Testis (tissue), 3 donors: ENCODE results near the gene ACSL6. TPM values are rescaled to one million over a fixed set of nuclear protein-coding genes. Genes with fewer than 3 reads are reported as not detected.

ENCODE experiments used
- DNase-seq: peaks from one replicate; pipeline ENCODE4 v3.0.0-alpha.2; 2019
- H3K27ac ChIP-seq, 2 donors: fragments of 200-600 bp; sonication (generic); one replicate each; pipeline ENCODE4 v1.5.1; 2019
- H3K27me3 ChIP-seq: fragments of 200-600 bp; sonication (generic); one replicate; pipeline ENCODE4 v1.5.1; 2019
- H3K36me3 ChIP-seq: fragments of 200-600 bp; sonication (generic); one replicate; pipeline ENCODE4 v1.5.1; 2017; ENCODE audit warnings: low read depth; ENCODE audit errors: missing control alignments
- H3K4me1 ChIP-seq: fragments of 200-600 bp; sonication (generic); one replicate; pipeline ENCODE4 v1.5.1; 2019
- H3K4me3 ChIP-seq, 2 donors: fragments of 200-600 bp; sonication (generic); one replicate each; pipeline ENCODE4 v1.5.1; 2017 to 2019
- H3K9me3 ChIP-seq: fragments of 200-600 bp; sonication (generic); one replicate; pipeline ENCODE4 v1.5.1; 2017
- CTCF ChIP-seq, 3 experiments: fragments of 450-650 bp in 2 of 3; fragments of 200-600 bp in 1 of 3; sonication (generic) in 1 of 3; IDR thresholded peaks; one replicate each; pipeline ENCODE4 v1.5.1; 2016 to 2019; ENCODE audit warnings: antibody characterized with exemption in 3 of 3, mild to moderate bottlenecking in 2 of 3, moderate library complexity in 1 of 3
- POLR2A ChIP-seq: fragments of 450-650 bp; IDR thresholded peaks from one replicate; pipeline ENCODE4 v1.6.1; 2017; ENCODE audit warnings: antibody characterized with exemption, mild to moderate bottlenecking, moderate library complexity
- WGBS, 2 donors: methylation state at CpG; one replicate each; pipeline ENCODE4 v1.1.5; 2018; 5-methylcytosine and 5-hydroxymethylcytosine counted together
- intact Hi-C: fragments of 100-400 bp; cut with DNase I; formaldehyde crosslinking; loops from one replicate; pipeline ENCODE4 v1.15.1; 2023; ENCODE audit warnings: low total_unique reads
- polyA plus RNA-seq: library from polyadenylated mRNA; stranded (reverse); fragments of 350-450 nt; fragmentation: Illumina TruSeq; extraction: RNeasy Lipid Tissue Mini Kit (QIAGEN cat#74804); gene quantifications from one replicate; pipeline ENCODE4 v1.2.3, GENCODE V29; 2014; ENCODE audit warnings: low read depth, low replicate concordance; ENCODE audit not compliant: insufficient read depth
- total RNA-seq, 2 donors: library from RNA; depleted of rRNA; stranded (reverse); fragments of >200 nt; gene quantifications; one replicate each; pipeline ENCODE4 v1.2.3, GENCODE V29; 2016

ACSL6 gene
- total and polyA plus RNA-seq, 3 donors from 2014 or later, result 38.5 to 98.7 (median 44.9) TPM

GRCh38 chr5:132055808-132056609 lies 44.6 kb upstream of the ACSL6 start:
- WGBS, 2 donors, result 91 to 94% methylated on average over 8 to 12 of the region's 12 CpGs
- no peaks in the 10 kb centered on the region for H3K4me1 ChIP-seq
- no peaks in the 10 kb centered on the region for H3K36me3 ChIP-seq
- TF ChIP-seq CTCF (IDR thresholded peaks at IDR 0.05) (no peak), POLR2A (no peak)
- no peak overlapping the region for H3K27ac ChIP-seq
- H3K4me3 ChIP-seq, result no peak overlapping the region
- DNase-seq, result peak; percentile 9
- H3K9me3 ChIP-seq, result no peaks in the 10 kb centered on the region
- no peaks in the 10 kb centered on the region for H3K27me3 ChIP-seq
- intact Hi-C loops, result no loop called here

GRCh38 chr5:132055441-132055807 lies 44.0 kb upstream of the ACSL6 start:
- H3K36me3 ChIP-seq, result no peaks in the 10 kb centered on the region
- H3K27ac ChIP-seq, result no peak overlapping the region
- no peak overlapping the region for H3K4me3 ChIP-seq
- H3K9me3 ChIP-seq, result no peaks in the 10 kb centered on the region
- TF ChIP-seq CTCF (IDR thresholded peaks at IDR 0.05), result no peak
- TF ChIP-seq POLR2A, result no peak
- WGBS, 2 donors, result 100% methylated on average over 1 of the region's 1 CpG
- H3K4me1 ChIP-seq, result no peaks in the 10 kb centered on the region
- intact Hi-C loops, result no loop called here
- H3K27me3 ChIP-seq, result no peaks in the 10 kb centered on the region
- peak; percentile 5 for DNase-seq

- no peaks in the 10 kb centered on the region for H3K27me3 ChIP-seq
- no peaks in the 10 kb centered on the region for H3K4me1 ChIP-seq
- peak; percentile 6 for DNase-seq
- WGBS, 2 donors, result 75 to 79% methylated on average over 9 of the region's 9 CpGs
- intact Hi-C loops, result no loop called here
- TF ChIP-seq CTCF (IDR thresholded peaks at IDR 0.05) (no peak), POLR2A (no peak)
- no peaks in the 10 kb centered on the region for H3K9me3 ChIP-seq
- H3K36me3 ChIP-seq, result no peaks in the 10 kb centered on the region
- H3K27ac ChIP-seq, result no peak overlapping the region
- no peak overlapping the region for H3K4me3 ChIP-seq
Measured at GRCh38 chr5:132054697-132055440, 43.4 kb upstream of the ACSL6 start.

- H3K27me3 ChIP-seq, result no peaks in the 10 kb centered on the region
- H3K9me3 ChIP-seq, result no peaks in the 10 kb centered on the region
- no peaks in the 10 kb centered on the region for H3K4me1 ChIP-seq
- peak; percentile 9 for DNase-seq
- no peak for TF ChIP-seq POLR2A
- no peak for TF ChIP-seq CTCF (IDR thresholded peaks at IDR 0.05)
- H3K4me3 ChIP-seq, result no peak overlapping the region
- intact Hi-C loops, result no loop called here
- 85 to 90% methylated on average over 8 to 10 of the region's 10 CpGs for WGBS, 2 donors
- no peaks in the 10 kb centered on the region for H3K36me3 ChIP-seq
- no peak overlapping the region for H3K27ac ChIP-seq
Measured at GRCh38 chr5:132054031-132054696, 42.7 kb upstream of the ACSL6 start.
